ENCODE results near the gene PPP1R13L. TPM values are rescaled to one million over a fixed set of nuclear protein-coding genes. Genes with fewer than 3 reads are reported as not detected.
"Not testable (repeated sequence)": the region's sequence is repeated elsewhere in the genome, so short reads cannot be mapped to it uniquely, and the experiment has no call there.

The PPP1R13L gene
- total RNA-seq, 1 experiment from 2014 or later: 10.1 TPM

DNA sequence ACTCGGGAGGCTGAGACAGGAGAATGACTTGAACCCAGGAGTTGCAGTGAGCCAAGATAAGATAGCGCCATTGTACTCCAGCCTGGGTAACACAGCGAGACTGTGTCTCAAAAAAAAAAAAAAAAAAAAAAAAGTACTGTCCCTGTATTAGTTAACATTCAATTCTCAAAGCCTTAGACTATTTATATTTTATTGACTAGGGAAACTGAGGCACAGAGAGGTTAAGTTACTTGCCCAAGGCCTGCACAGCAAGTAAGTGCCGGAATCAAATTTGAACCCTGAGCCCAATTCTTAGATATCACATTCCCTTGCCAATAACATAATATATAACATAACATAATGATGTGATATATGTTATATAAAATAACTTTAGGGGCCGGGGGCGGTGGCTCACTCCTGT is 65.2 kb downstream of the PPP1R13L start:
- no peak for DNase-seq (ENCODE audit: low read depth)
- in situ Hi-C loops (cut with HindIII; ENCODE audit: low pct_unique_long_range_greater_than_20kb, low sequenced_read_pairs): no loop called here

DNA sequence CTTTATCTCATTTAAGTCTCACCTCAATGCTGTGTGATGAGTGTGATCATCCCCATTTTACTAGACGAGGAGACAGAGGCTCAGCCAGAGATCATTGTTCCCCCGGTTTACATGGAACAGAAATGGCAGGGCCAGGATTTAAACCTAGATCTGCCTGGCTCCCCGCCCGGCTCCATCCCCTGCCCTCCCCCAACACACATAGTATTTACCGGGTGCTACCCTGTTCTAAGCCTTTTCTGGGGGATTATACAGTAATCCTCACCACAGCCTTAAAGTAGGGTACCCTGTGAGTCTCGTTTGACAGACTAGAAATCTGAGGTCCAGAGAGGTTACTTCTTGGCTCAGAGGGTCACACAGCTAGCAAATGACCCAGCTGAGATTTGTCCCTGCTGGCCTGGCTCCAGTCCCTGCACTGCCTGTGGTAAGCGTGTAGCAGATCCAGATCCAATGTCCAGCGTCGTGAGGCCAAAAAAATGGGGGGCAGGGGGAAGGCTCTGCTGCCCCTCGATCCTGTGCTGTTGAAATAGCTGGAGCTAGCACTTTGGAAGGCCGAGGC is 68.1 kb downstream of the PPP1R13L start:
- in situ Hi-C loops (cut with HindIII; ENCODE audit: low pct_unique_long_range_greater_than_20kb, low sequenced_read_pairs): no loop called here
- no peak for DNase-seq (ENCODE audit: low read depth)

DNA sequence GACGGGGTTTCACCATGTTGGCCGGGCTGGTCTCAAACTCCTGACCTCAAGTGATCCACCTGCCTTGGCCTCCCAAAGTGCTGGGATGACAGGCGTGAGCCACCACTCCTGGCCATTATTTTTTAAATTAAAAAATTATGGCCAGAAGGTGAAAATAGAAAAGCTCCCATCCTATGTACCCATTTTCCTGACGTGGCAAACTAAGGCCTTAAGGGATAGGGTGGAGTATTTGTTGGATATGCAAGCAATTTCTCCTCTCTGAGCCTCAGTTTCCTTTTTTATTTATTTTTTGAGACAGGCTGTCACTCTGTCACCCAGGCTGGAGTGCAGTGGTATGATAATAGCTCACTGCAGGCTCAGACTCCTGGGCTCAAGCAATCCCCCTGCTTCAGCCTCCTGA is 70.0 kb downstream of the PPP1R13L start:
- in situ Hi-C loops (cut with HindIII; ENCODE audit: low pct_unique_long_range_greater_than_20kb, low sequenced_read_pairs): not testable (repeated sequence)

DNA sequence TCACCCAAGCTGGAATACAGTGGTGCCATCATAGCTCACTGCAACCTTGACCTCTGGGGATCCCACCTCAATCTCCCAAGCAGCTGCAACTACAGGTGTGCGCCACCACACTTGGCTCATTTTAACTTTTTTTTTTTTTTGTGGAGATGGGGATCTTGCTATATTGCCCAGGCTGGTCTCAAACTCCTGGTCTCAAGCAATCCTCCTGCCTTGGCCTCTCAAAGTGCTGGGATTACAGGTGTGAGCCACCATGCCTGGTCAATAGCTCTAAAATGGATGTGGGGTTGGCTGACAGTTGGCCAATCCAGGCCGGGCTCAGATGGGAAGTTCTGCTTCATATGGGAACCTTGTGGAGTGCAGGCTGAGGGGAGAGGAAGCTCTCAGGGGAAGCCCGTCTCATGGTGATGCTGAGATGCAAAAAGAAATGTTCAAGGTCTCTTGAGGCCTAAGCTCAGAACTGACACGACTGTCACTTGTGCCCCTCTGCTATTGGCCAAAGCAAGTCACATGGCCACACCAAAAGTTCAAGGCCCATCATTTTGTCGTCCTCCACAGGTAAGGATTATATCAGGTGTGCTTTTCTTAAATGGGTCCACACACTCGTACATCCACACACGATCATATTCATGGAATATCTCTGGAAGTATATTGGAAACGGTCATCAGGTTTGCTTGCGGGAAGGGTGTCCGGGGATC is 71.1 kb downstream of the PPP1R13L start:
- DNase-seq (ENCODE audit: low read depth): no peak
- in situ Hi-C loops (cut with HindIII; ENCODE audit: low pct_unique_long_range_greater_than_20kb, low sequenced_read_pairs): no loop called here

More for the DNA sequence above, 70.0 kb downstream of the PPP1R13L start:
- not testable (repeated sequence) for DNase-seq (ENCODE audit: low read depth)

DNA sequence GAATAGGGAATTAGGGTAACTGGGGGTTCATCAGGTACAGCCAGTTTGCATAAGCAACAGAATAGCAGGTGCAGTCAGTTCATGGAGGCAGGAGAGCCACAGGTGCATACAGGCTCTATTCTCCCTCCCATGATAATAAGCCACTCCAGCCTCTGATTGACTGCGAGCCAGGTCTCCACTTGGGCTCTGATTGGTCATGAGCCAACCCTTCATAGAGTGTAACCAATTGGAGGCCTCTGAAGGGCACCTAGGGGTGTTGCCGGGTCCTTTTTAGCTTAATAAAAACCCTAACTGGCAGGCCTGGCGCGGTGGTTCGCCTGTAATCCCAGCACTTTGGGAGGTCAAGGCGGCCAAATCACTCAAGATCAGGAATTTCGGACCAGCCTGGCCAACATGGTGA is 73.5 kb downstream of the PPP1R13L start:
- in situ Hi-C loops (cut with HindIII; ENCODE audit: low pct_unique_long_range_greater_than_20kb, low sequenced_read_pairs): no loop called here
- no peak for DNase-seq (ENCODE audit: low read depth)

Other genes with a start within 250 kb of the PPP1R13L start
- gene NKPD1, start 244.1 kb downstream of the PPP1R13L start, total RNA-seq (2014; rRNA removed; shearing (Covaris generic); ENCODE audit: low replicate concordance): not detected in 2 replicates
- gene TRAPPC6A, start 226.8 kb downstream of the PPP1R13L start, total RNA-seq (2014; rRNA removed; shearing (Covaris generic); ENCODE audit: low replicate concordance): 46.7 and 82.4 TPM in 2 replicates
- gene BLOC1S3, start 226.3 kb downstream of the PPP1R13L start, total RNA-seq (2014; rRNA removed; shearing (Covaris generic); ENCODE audit: low replicate concordance): 10.2 and 13.3 TPM in 2 replicates
- gene EXOC3L2, start 159.7 kb downstream of the PPP1R13L start, total RNA-seq (2014; rRNA removed; shearing (Covaris generic); ENCODE audit: low replicate concordance): not detected in 2 replicates
- gene MARK4, start 153.8 kb downstream of the PPP1R13L start, total RNA-seq (2014; rRNA removed; shearing (Covaris generic); ENCODE audit: low replicate concordance): 10.4 and 24.1 TPM in 2 replicates
- not detected in 2 replicates for gene CKM, start 82.2 kb downstream of the PPP1R13L start, total RNA-seq (2014; rRNA removed; shearing (Covaris generic); ENCODE audit: low replicate concordance)
- 12.2 and 33.5 TPM in 2 replicates for gene KLC3, start 64.3 kb downstream of the PPP1R13L start, total RNA-seq (2014; rRNA removed; shearing (Covaris generic); ENCODE audit: low replicate concordance)
- 22.9 and 32.9 TPM in 2 replicates for gene ERCC2, start 34.5 kb downstream of the PPP1R13L start, total RNA-seq (2014; rRNA removed; shearing (Covaris generic); ENCODE audit: low replicate concordance)
- gene POLR1G, start 1.6 kb upstream of the PPP1R13L start, total RNA-seq (2014; rRNA removed; shearing (Covaris generic); ENCODE audit: low replicate concordance): 32.3 and 33.2 TPM in 2 replicates
- 120 and 165 TPM in 2 replicates for gene ERCC1, start 18.8 kb upstream of the PPP1R13L start, total RNA-seq (2014; rRNA removed; shearing (Covaris generic); ENCODE audit: low replicate concordance)
- 2.5 and 3.2 TPM in 2 replicates for gene FOSB, start 62.9 kb upstream of the PPP1R13L start, total RNA-seq (2014; rRNA removed; shearing (Covaris generic); ENCODE audit: low replicate concordance)
- 15.1 and 18.0 TPM in 2 replicates for gene RTN2, start 92.0 kb upstream of the PPP1R13L start, total RNA-seq (2014; rRNA removed; shearing (Covaris generic); ENCODE audit: low replicate concordance)
- gene PPM1N, start 93.4 kb upstream of the PPP1R13L start, total RNA-seq (2014; rRNA removed; shearing (Covaris generic); ENCODE audit: low replicate concordance): 35.2 and 37.5 TPM in 2 replicates
- gene VASP, start 102.4 kb upstream of the PPP1R13L start, total RNA-seq (2014; rRNA removed; shearing (Covaris generic); ENCODE audit: low replicate concordance): 98.9 and 123 TPM in 2 replicates
- 9.4 and 14.1 TPM in 2 replicates for gene OPA3, start 179.7 kb upstream of the PPP1R13L start, total RNA-seq (2014; rRNA removed; shearing (Covaris generic); ENCODE audit: low replicate concordance)
- not detected in 2 replicates for gene GPR4, start 197.1 kb upstream of the PPP1R13L start, total RNA-seq (2014; rRNA removed; shearing (Covaris generic); ENCODE audit: low replicate concordance)
- gene EML2, start 234.3 kb upstream of the PPP1R13L start, total RNA-seq (2014; rRNA removed; shearing (Covaris generic); ENCODE audit: low replicate concordance): 36.2 and 59.8 TPM in 2 replicates